IMR-90 (cell line): ENCODE data around the gene UST. TPM values are rescaled to one million over a fixed set of nuclear protein-coding genes. Genes with fewer than 3 reads are reported as not detected.

ENCODE experiments used
- ATAC-seq: fragments of 200-7000 bp; cut with Tn5 transposase; 2 replicates; pipeline ENCODE4 v1.9.1; 2020; ENCODE audit warnings: low read depth, mild to moderate bottlenecking, moderate library complexity
- BruUV-seq: library from RNA; stranded (reverse); fragments of 400-500 nt; replicated peaks from 2 replicates; lab custom pipeline; 2021; lab: Mats Ljungman, UMichigan
- CTCF ChIA-PET: fragments of 300-600 bp; formaldehyde crosslinking; extraction: SDS; loops from one replicate; lab custom pipeline; 2021; ENCODE audit warnings: antibody characterized with exemption; lab: Yijun Ruan, JAX
- POLR2A ChIA-PET: fragments of 300-600 bp; sonication (Branson Sonifier 250); formaldehyde crosslinking; loops from one replicate; lab custom pipeline; 2022; ENCODE audit warnings: antibody characterized with exemption; ENCODE audit not compliant: unreplicated experiment; lab: Charles Lee
- DNase-seq: peaks from one replicate; pipeline ENCODE4 v3.0.0; 2013
- H2AFZ ChIP-seq: replicated peaks from 2 replicates; pipeline ENCODE3; 2013; ENCODE audit warnings: low read length, mild to moderate bottlenecking; ENCODE audit not compliant: poor library complexity
- H2AK5ac ChIP-seq: 2 replicates; pipeline ENCODE4 v1.6.1; 2013; ENCODE audit warnings: low read depth, low read length, inconsistent platforms
- H2AK9ac ChIP-seq: replicated peaks from 2 replicates; pipeline ENCODE3; 2013; ENCODE audit warnings: mild to moderate bottlenecking, low read depth, low read length, moderate library complexity; ENCODE audit not compliant: poor library complexity
- H2BK120ac ChIP-seq: 2 replicates; pipeline ENCODE4 v1.6.1; 2013; ENCODE audit warnings: low read depth, low read length, inconsistent platforms
- H2BK15ac ChIP-seq: 3 replicates; pipeline ENCODE4 v1.6.1; 2013; ENCODE audit warnings: low read depth, low read length, inconsistent platforms
- H2BK20ac ChIP-seq: 2 replicates; pipeline ENCODE4 v1.6.1; 2013; ENCODE audit warnings: low read depth, mild to moderate bottlenecking, inconsistent platforms, low read length, moderate library complexity
- H2BK5ac ChIP-seq: 2 replicates; pipeline ENCODE4 v1.6.1; 2013; ENCODE audit warnings: mild to moderate bottlenecking, low read depth, low read length, inconsistent platforms; ENCODE audit not compliant: poor library complexity, severe bottlenecking
- H3K14ac ChIP-seq: replicated peaks from 2 replicates; pipeline ENCODE4 v1.6.1; 2013; ENCODE audit warnings: low read depth, low read length, inconsistent platforms
- H3K18ac ChIP-seq: 2 replicates; pipeline ENCODE4 v1.6.1; 2013; ENCODE audit warnings: low read depth, low read length, control low read depth
- H3K23ac ChIP-seq: 2 replicates; pipeline ENCODE4 v1.6.1; 2013; ENCODE audit warnings: low read depth, low read length, inconsistent platforms
- H3K27ac ChIP-seq: 2 replicates; pipeline ENCODE4 v1.5.1; 2013; ENCODE audit warnings: mild to moderate bottlenecking, control low read depth, low read length; ENCODE audit not compliant: insufficient read depth
- H3K27me3 ChIP-seq: 2 replicates; pipeline ENCODE4 v1.6.1; 2013; ENCODE audit warnings: low read length; ENCODE audit not compliant: control insufficient read depth, insufficient read depth
- H3K36me3 ChIP-seq: 2 replicates; pipeline ENCODE4 v1.6.1; 2013; ENCODE audit warnings: low read length, mixed read lengths; ENCODE audit not compliant: control insufficient read depth, insufficient read depth
- H3K4ac ChIP-seq: 2 replicates; pipeline ENCODE4 v1.6.1; 2013; ENCODE audit warnings: low read depth, low read length, inconsistent platforms
- H3K4me1 ChIP-seq: 2 replicates; pipeline ENCODE4 v1.6.1; 2013; ENCODE audit warnings: low read length, mixed read lengths; ENCODE audit not compliant: control insufficient read depth, insufficient read depth
- H3K4me2 ChIP-seq: 2 replicates; pipeline ENCODE4 v1.6.1; 2013; ENCODE audit warnings: low read depth, mild to moderate bottlenecking, control low read depth, low read length, moderate library complexity
- H3K4me3 ChIP-seq: 2 replicates; pipeline ENCODE4 v1.5.1; 2013; ENCODE audit warnings: low read depth, mild to moderate bottlenecking, control low read depth, low read length, moderate library complexity; ENCODE audit not compliant: insufficient read depth
- H3K56ac ChIP-seq: 2 replicates; pipeline ENCODE4 v1.6.1; 2013; ENCODE audit warnings: low read length, inconsistent platforms; ENCODE audit not compliant: insufficient read depth; ENCODE audit errors: extremely low read depth
- H3K79me1 ChIP-seq, 2 experiments: 2 replicates each; pipeline ENCODE4 v1.6.1; 2013; ENCODE audit warnings: low read length in 2 of 2, inconsistent platforms in 1 of 2, low read depth in 1 of 2
- H3K9ac ChIP-seq: 2 replicates; pipeline ENCODE4 v1.6.1; 2013; ENCODE audit warnings: low read depth, low read length, control low read depth
- H3K9me1 ChIP-seq: 2 replicates; pipeline ENCODE4 v1.6.1; 2013; ENCODE audit warnings: low read length, inconsistent platforms; ENCODE audit not compliant: insufficient read depth
- H3K9me3 ChIP-seq: 2 replicates; pipeline ENCODE4 v1.6.1; 2013; ENCODE audit warnings: low read length; ENCODE audit not compliant: control insufficient read depth, insufficient read depth
- H4K20me1 ChIP-seq: 2 replicates; pipeline ENCODE4 v1.6.1; 2013; ENCODE audit warnings: low read length, inconsistent platforms; ENCODE audit not compliant: insufficient read depth
- H4K5ac ChIP-seq: 2 replicates; pipeline ENCODE4 v1.6.1; 2013; ENCODE audit warnings: mild to moderate bottlenecking, low read depth, low read length, control low read depth
- H4K8ac ChIP-seq, 2 experiments: 2 replicates each; pipeline ENCODE4 v1.6.1; 2013; ENCODE audit warnings: low read depth in 2 of 2, low read length in 2 of 2, control low read depth in 1 of 2, inconsistent platforms in 1 of 2
- H4K91ac ChIP-seq: 2 replicates; pipeline ENCODE4 v1.6.1; 2013; ENCODE audit warnings: low read depth, low read length, inconsistent platforms; ENCODE audit not compliant: insufficient read depth
- BHLHE40 ChIP-seq: fragments of 150-350 bp; IDR thresholded peaks from 2 replicates; pipeline ENCODE4 v1.6.1; 2016; ENCODE audit warnings: mild to moderate bottlenecking, low read depth, low read length
- CEBPB ChIP-seq: IDR thresholded peaks from 2 replicates; pipeline ENCODE4 v1.6.1; 2012; ENCODE audit warnings: low read depth, low read length, improper control_type of control experiment
- CHD1 ChIP-seq: IDR thresholded peaks from 2 replicates; pipeline ENCODE4 v1.6.1; 2012; ENCODE audit warnings: low read depth, low read length, improper control_type of control experiment
- CTCF ChIP-seq: conservative IDR thresholded peaks from 2 replicates; pipeline ENCODE4 v1.5.1; 2012; ENCODE audit warnings: mild to moderate bottlenecking, low read depth, low read length, improper control_type of control experiment
- FOS ChIP-seq: fragments of 150-350 bp; IDR thresholded peaks from 2 replicates; pipeline ENCODE4 v1.6.1; 2016; ENCODE audit warnings: low read depth, low read length
- MAFK ChIP-seq: IDR thresholded peaks from 2 replicates; pipeline ENCODE4 v1.6.1; 2012; ENCODE audit warnings: low read depth, low read length, improper control_type of control experiment
- MAZ ChIP-seq: IDR thresholded peaks from 2 replicates; pipeline ENCODE4 v1.6.1; 2012; ENCODE audit warnings: low read depth, mild to moderate bottlenecking, low read length, improper control_type of control experiment, moderate library complexity, borderline replicate concordance
- MXI1 ChIP-seq: IDR thresholded peaks from 2 replicates; pipeline ENCODE4 v1.6.1; 2012; ENCODE audit warnings: low read depth, mild to moderate bottlenecking, low read length, moderate library complexity, borderline replicate concordance
- NFE2L2 ChIP-seq: fragments of 150-350 bp; IDR thresholded peaks from 2 replicates; pipeline ENCODE4 v1.6.1; 2016; ENCODE audit warnings: low read depth, mild to moderate bottlenecking, low read length
- POLR2A ChIP-seq: IDR thresholded peaks from 2 replicates; pipeline ENCODE4 v1.6.1; 2012; ENCODE audit warnings: mild to moderate bottlenecking, low read depth, low read length
- RAD21 ChIP-seq: IDR thresholded peaks from 2 replicates; pipeline ENCODE4 v1.6.1; 2012; ENCODE audit warnings: low read length, improper control_type of control experiment
- RCOR1 ChIP-seq: IDR thresholded peaks from 2 replicates; pipeline ENCODE4 v1.6.1; 2012; ENCODE audit warnings: mild to moderate bottlenecking, low read length, improper control_type of control experiment; ENCODE audit not compliant: insufficient replicate concordance
- RFX5 ChIP-seq: IDR thresholded peaks from 2 replicates; pipeline ENCODE4 v1.8.0; 2012; ENCODE audit warnings: low read depth, mild to moderate bottlenecking, low read length, moderate library complexity
- SMC3 ChIP-seq: fragments of 150-350 bp; IDR thresholded peaks from 2 replicates; pipeline ENCODE4 v1.6.1; 2016; ENCODE audit warnings: low read depth, mild to moderate bottlenecking, antibody characterized with exemption, low read length, moderate library complexity
- WGBS, 2 experiments: methylation state at CpG; one replicate each; pipeline versions ENCODE4 v1.1.5 to v1.1.7; 2013; ENCODE audit warnings: missing lambda C conversion rate in 2 of 2; ENCODE audit not compliant: insufficient read length in 1 of 2; ENCODE audit errors: extremely low coverage in 2 of 2; 5-methylcytosine and 5-hydroxymethylcytosine counted together
- dilution Hi-C: fragments of 300-500 bp; cut with HindIII; formaldehyde crosslinking; loops from one replicate; pipeline ENCODE4 v1.14.3; 2018; ENCODE audit warnings: low sequenced_read_pairs; ENCODE audit not compliant: unreplicated experiment
- in situ Hi-C: fragments of 300-500 bp; cut with MboI; formaldehyde crosslinking; loops from 3 replicates; pipeline ENCODE4 v1.14.3; 2019; ENCODE audit warnings: low sequenced_read_pairs, inconsistent platforms, mixed read lengths
- intact Hi-C: fragments of 100-400 bp; cut with micrococcal nuclease; formaldehyde crosslinking; loops from 2 replicates; pipeline ENCODE4 v1.10.0; 2022
- polyA plus RNA-seq, 3 experiments: library from polyadenylated mRNA; depleted of rRNA; stranded (reverse); fragments of >200 nt; gene quantifications; 2 replicates each; pipeline ENCODE4 v1.2.3, GENCODE V29; 2012; ENCODE audit warnings: low replicate concordance in 1 of 3
- total RNA-seq: library from RNA; depleted of rRNA; stranded (reverse); fragments of >200 nt; gene quantifications from 2 replicates; pipeline ENCODE4 v1.2.3, GENCODE V29; 2012
- TF ChIP-seq, protein P1 (sequence below): fragments of 150-350 bp; IDR thresholded peaks from 2 replicates; pipeline ENCODE4 v1.6.1; 2016; ENCODE audit warnings: low read depth, mild to moderate bottlenecking, low read length, moderate library complexity, borderline replicate concordance
- TF ChIP-seq, protein P2 (sequence below): fragments of 150-350 bp; IDR thresholded peaks from 2 replicates; pipeline ENCODE4 v1.6.1; 2017; ENCODE audit warnings: mild to moderate bottlenecking, antibody characterized with exemption, low read length, low read depth

Gene UST
- total and polyA plus RNA-seq, 2 of the 4 experiments (the other 2 are of a cell fraction): 7.7 to 13.8 TPM

DNA sequence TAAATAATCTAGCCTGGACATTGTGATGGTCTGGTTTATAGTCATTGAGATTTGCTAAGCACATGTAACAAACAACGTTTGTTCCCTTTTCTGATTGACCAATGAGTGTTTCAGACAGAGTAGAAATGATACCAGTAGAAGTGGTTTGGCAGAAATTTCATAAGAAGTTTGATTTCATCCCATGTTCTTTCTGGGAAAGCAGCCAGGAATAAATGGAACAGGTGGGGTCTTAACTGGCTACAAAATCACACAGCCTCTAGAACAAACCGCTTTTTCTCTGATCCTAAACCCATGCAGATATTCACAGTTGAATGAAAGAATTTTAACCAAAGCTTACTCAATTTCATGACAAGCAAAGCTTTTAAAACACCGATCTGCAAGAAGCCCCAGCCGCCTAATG, 227.5 kb downstream of the UST start:
- H2BK5ac ChIP-seq: no peak overlapping the region
- 91% methylated on average over 4 of the region's 4 CpGs; no CpG with 5 or more reads in 1 of the 2 experiments for WGBS, 2 experiments
- no peak overlapping the region for H3K9ac ChIP-seq
- no TSS peak for BruUV-seq
- intact Hi-C loops: loop anchor here (5.0 kb wide), 2 partner anchors 38 to 397 kb away; no protein-coding TSS in a partner anchor
- ATAC-seq: no peak
- no peaks in the 10 kb centered on the region; the same call in 1 of the 2 replicates for H4K20me1 ChIP-seq
- no peak overlapping the region for H4K91ac ChIP-seq
- H3K27me3 ChIP-seq: no peaks in the 10 kb centered on the region
- no peak overlapping the region for H3K56ac ChIP-seq
- H3K4me1 ChIP-seq: peaks cover 17% of the 10 kb centered on the region
- H2AK9ac ChIP-seq: no peak overlapping the region
- no peak overlapping the region for H2BK15ac ChIP-seq
- no peak overlapping the region for H3K4ac ChIP-seq
- no peak for DNase-seq
- no peak overlapping the region for H4K8ac ChIP-seq
- no peak overlapping the region for H2BK20ac ChIP-seq
- H3K18ac ChIP-seq: no peak overlapping the region
- no peaks in the 10 kb centered on the region for H3K9me3 ChIP-seq
- ChIA-PET CTCF (interaction anchor here (0.8 to 1.4 kb wide), 3 partner anchors 16 to 396 kb away, joined by 3 to 8 read pairs (median 3); no protein-coding TSS in a partner anchor), POLR2A (no interaction called here)
- no peaks in the 10 kb centered on the region for H3K36me3 ChIP-seq
- H3K79me1 ChIP-seq: no peaks in the 10 kb centered on the region
- H4K5ac ChIP-seq: no peak overlapping the region
- in situ Hi-C loops: no loop called here
- peaks cover 15% of the 10 kb centered on the region for H3K9me1 ChIP-seq
- no peak overlapping the region for H3K27ac ChIP-seq
- no peak overlapping the region for H2BK120ac ChIP-seq
- dilution Hi-C loops: no loop called here
- no peak for TF ChIP-seq CHD1
- no peak for TF ChIP-seq SMC3
- no peak for TF ChIP-seq FOS
- TF ChIP-seq RCOR1: no peak
- TF ChIP-seq RAD21: no peak
- TF ChIP-seq MXI1: no peak
- no peak for TF ChIP-seq CEBPB
- no peak for TF ChIP-seq RFX5
- TF ChIP-seq BHLHE40: no peak
- TF ChIP-seq, protein P1, sequence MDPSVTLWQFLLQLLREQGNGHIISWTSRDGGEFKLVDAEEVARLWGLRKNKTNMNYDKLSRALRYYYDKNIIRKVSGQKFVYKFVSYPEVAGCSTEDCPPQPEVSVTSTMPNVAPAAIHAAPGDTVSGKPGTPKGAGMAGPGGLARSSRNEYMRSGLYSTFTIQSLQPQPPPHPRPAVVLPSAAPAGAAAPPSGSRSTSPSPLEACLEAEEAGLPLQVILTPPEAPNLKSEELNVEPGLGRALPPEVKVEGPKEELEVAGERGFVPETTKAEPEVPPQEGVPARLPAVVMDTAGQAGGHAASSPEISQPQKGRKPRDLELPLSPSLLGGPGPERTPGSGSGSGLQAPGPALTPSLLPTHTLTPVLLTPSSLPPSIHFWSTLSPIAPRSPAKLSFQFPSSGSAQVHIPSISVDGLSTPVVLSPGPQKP: no peak
- TF ChIP-seq, protein P2, sequence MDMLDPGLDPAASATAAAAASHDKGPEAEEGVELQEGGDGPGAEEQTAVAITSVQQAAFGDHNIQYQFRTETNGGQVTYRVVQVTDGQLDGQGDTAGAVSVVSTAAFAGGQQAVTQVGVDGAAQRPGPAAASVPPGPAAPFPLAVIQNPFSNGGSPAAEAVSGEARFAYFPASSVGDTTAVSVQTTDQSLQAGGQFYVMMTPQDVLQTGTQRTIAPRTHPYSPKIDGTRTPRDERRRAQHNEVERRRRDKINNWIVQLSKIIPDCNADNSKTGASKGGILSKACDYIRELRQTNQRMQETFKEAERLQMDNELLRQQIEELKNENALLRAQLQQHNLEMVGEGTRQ: no peak
- no peak for TF ChIP-seq MAZ
- no peak for TF ChIP-seq CTCF
- no peak for TF ChIP-seq MAFK
- TF ChIP-seq NFE2L2: no peak
- TF ChIP-seq POLR2A: no peak
- H3K4me3 ChIP-seq: no peak overlapping the region
- H2AFZ ChIP-seq: no peak overlapping the region
- H3K23ac ChIP-seq: no peak overlapping the region
- no peak overlapping the region for H3K4me2 ChIP-seq
- H2AK5ac ChIP-seq: no peak overlapping the region
- H3K14ac ChIP-seq: no peak overlapping the region
